Measurements from ENCODE around the gene SLC16A3. TPM values are rescaled to one million over a fixed set of nuclear protein-coding genes. Genes with fewer than 3 reads are reported as not detected.

The SLC16A3 gene
- total RNA-seq, 1 donor = 222 TPM

DNA sequence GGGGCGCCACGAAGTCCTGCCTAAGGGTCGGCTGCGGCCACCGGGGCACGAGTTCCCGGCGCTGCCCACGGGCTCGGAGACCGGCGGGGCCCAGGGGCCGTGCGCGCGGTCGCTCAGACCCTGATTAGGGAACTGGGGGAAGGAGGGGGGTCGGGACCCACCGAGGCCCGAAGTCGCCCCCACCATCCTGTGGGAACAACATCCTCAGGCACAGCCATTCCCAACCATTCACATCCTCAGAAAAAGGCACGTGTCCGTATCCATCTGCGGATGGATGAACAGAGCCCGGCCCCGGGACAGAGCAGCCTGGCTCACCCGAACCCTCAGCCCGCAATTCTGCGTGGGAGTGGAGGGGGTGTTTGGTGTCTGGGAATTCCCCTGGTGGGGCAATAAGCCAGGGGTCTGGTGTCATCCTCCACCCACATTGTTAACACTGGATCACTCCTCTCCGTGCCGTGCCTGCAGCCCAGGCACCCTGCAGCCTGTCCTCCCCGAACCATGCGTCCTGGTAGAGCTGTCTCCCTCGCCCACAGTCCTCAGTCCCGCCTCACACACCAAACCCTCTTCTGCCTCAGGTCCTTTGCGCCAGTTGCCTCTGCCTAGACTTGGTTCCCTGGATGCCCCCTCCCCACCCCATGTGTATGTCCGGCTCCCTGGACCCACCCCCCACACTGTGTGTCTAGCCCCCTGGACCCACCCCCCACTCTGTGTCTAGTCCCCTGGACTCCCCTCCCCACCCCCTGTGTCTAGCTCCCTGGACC, 15.4 kb upstream of the SLC16A3 start:
- peak overlapping the region; percentile 93 for H3K4me3 ChIP-seq (ENCODE audit: insufficient read depth, low read length)
- H3K36me3 ChIP-seq (ENCODE audit: insufficient read depth, low read length) = no peaks in the 10 kb centered on the region
- peak overlapping the region; percentile 51 for H2AFZ ChIP-seq (ENCODE audit: low read length)
- peaks cover 40% of the 10 kb centered on the region for H3K4me1 ChIP-seq (ENCODE audit: insufficient read depth, low read length)
- H3K79me2 ChIP-seq (ENCODE audit: insufficient read depth, low read length) = peaks cover 23% of the 10 kb centered on the region
- H4K20me1 ChIP-seq (ENCODE audit: insufficient read depth, low read length) = no peaks in the 10 kb centered on the region
- no peak for TF ChIP-seq CTCF (IDR thresholded peaks at IDR 0.05; ENCODE audit: extremely low read depth, low read depth, low read length)
- no peaks in the 10 kb centered on the region for H3K9me3 ChIP-seq (ENCODE audit: low read depth, low read length)
- peak overlapping the region; percentile 91 for H3K4me2 ChIP-seq (ENCODE audit: insufficient read depth, low read length)
- H3K27ac ChIP-seq (ENCODE audit: low read depth, low read length) = peak overlapping the region; percentile 70
- H3K27me3 ChIP-seq (ENCODE audit: insufficient read depth, low read length) = no peaks in the 10 kb centered on the region
- peak; percentile 100 for DNase-seq (ENCODE audit: insufficient read length, low spot score, missing footprints)

DNA sequence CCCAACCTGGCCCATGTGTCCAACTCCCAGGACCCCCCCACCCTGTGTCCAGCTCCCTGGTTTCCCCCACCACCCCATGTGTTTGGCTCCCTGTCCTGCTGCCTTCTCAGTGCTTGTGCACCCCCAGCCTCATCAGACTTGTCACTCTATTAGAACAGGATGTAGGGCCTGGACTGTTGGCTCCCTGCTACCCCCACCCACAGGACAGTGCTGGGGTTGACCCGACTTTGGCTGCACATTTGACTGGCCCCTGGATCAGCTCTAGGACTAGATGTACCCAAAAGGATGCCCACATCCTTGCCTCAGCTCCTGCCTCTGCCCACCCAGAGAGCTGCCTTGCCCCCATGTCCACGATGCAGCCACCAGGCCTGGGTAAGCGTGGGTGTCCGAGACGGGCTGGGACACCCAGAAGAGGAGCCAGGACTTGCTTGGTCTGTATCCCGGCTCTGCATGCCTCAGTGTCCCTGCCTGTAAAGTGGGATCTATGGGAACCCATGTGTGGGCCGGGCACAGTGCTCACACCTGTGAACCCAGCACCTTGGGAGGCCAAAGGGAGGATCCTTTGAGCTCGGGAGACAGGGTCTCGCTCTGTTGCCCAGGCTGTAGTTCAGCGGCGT, 14.7 kb upstream of the SLC16A3 start:
- no peak for TF ChIP-seq CTCF (IDR thresholded peaks at IDR 0.05; ENCODE audit: extremely low read depth, low read depth, low read length)
- H4K20me1 ChIP-seq (ENCODE audit: insufficient read depth, low read length) = no peaks in the 10 kb centered on the region
- H3K4me2 ChIP-seq (ENCODE audit: insufficient read depth, low read length) = no peak overlapping the region
- H3K27me3 ChIP-seq (ENCODE audit: insufficient read depth, low read length) = no peaks in the 10 kb centered on the region
- H2AFZ ChIP-seq (ENCODE audit: low read length) = no peak overlapping the region
- no peaks in the 10 kb centered on the region for H3K36me3 ChIP-seq (ENCODE audit: insufficient read depth, low read length)
- no peak overlapping the region for H3K27ac ChIP-seq (ENCODE audit: low read depth, low read length)
- H3K4me1 ChIP-seq (ENCODE audit: insufficient read depth, low read length) = peaks cover 40% of the 10 kb centered on the region
- peak; percentile 57 for DNase-seq (ENCODE audit: insufficient read length, low spot score, missing footprints)
- no peak overlapping the region for H3K4me3 ChIP-seq (ENCODE audit: insufficient read depth, low read length)
- H3K9me3 ChIP-seq (ENCODE audit: low read depth, low read length) = no peaks in the 10 kb centered on the region
- H3K79me2 ChIP-seq (ENCODE audit: insufficient read depth, low read length) = peaks cover 23% of the 10 kb centered on the region

GRCh38 chr17:82215095-82215971, 13.5 kb upstream of the SLC16A3 start:
- Histone ChIP-seq H3K9me3 (ENCODE audit: low read depth, low read length) (no peaks in the 10 kb centered on the region), H3K27me3 (ENCODE audit: insufficient read depth, low read length) (no peaks in the 10 kb centered on the region), H3K36me3 (ENCODE audit: insufficient read depth, low read length) (no peaks in the 10 kb centered on the region), H3K79me2 (ENCODE audit: insufficient read depth, low read length) (peaks cover 17% of the 10 kb centered on the region), H3K4me2 (ENCODE audit: insufficient read depth, low read length) (no peak overlapping the region), H3K4me3 (ENCODE audit: insufficient read depth, low read length) (no peak overlapping the region), H3K4me1 (ENCODE audit: insufficient read depth, low read length) (peaks cover 40% of the 10 kb centered on the region), H2AFZ (ENCODE audit: low read length) (no peak overlapping the region), H3K27ac (ENCODE audit: low read depth, low read length) (peak overlapping the region; percentile 90), H4K20me1 (ENCODE audit: insufficient read depth, low read length) (no peaks in the 10 kb centered on the region)
- DNase-seq (ENCODE audit: insufficient read length, low spot score, missing footprints) = peak; percentile 97
- no peak for TF ChIP-seq CTCF (IDR thresholded peaks at IDR 0.05; ENCODE audit: extremely low read depth, low read depth, low read length)

All from osteoblast (primary cell).